Measurements from ENCODE around the gene GSK3B. TPM values are rescaled to one million over a fixed set of nuclear protein-coding genes. Genes with fewer than 3 reads are reported as not detected.
A peak's percentile ranks its signal among the peaks of the same experiment; 100 is the strongest.

Gene GSK3B
- polyA plus RNA-seq, 1 donor (not counting 4 experiments of a cell fraction or from before 2014, with no cell fraction given), result 73.3 TPM

- peaks cover 5% of the 10 kb centered on the region in 2 experiments for H3K36me3 ChIP-seq (ENCODE audit: control insufficient read depth in 2 of 2, extremely low read depth in 1 of 2, insufficient read depth in 2 of 2, low read length in 2 of 2)
- DNase-seq (ENCODE audit: low read depth, low spot score) (no peak), FAIRE-seq (no peak)
- no peak overlapping the region for H2AFZ ChIP-seq (ENCODE audit: control insufficient read depth, low read length)
- H3K9ac ChIP-seq (ENCODE audit: control insufficient read depth, extremely low read depth, insufficient read depth, low read length), result no peak overlapping the region
- dilution Hi-C loops (cut with MboI; ENCODE audit: extremely low pct_ligation_motif_present, low sequenced_read_pairs), result no loop called here
- no peaks in the 10 kb centered on the region for H3K4me1 ChIP-seq (ENCODE audit: control insufficient read depth, extremely low read depth, insufficient read depth, low read length)
- peaks cover 13% of the 10 kb centered on the region for H3K79me2 ChIP-seq (ENCODE audit: control insufficient read depth, insufficient read depth, low read length)
- H3K9me1 ChIP-seq (ENCODE audit: control insufficient read depth, extremely low read depth, insufficient read depth, low read length), result no peaks in the 10 kb centered on the region
- H3K9me3 ChIP-seq (ENCODE audit: control insufficient read depth, low read depth, low read length), result no peaks in the 10 kb centered on the region
- H3K4me2 ChIP-seq (ENCODE audit: control insufficient read depth, extremely low read depth, insufficient read depth, low read depth, low read length), result no peak overlapping the region
- H3K27me3 ChIP-seq (ENCODE audit: control insufficient read depth, extremely low read depth, insufficient read depth, low read length), result no peaks in the 10 kb centered on the region
- no peak overlapping the region for H3K27ac ChIP-seq (ENCODE audit: control insufficient read depth, insufficient read depth, low read length)
- no peaks in the 10 kb centered on the region for H4K20me1 ChIP-seq (ENCODE audit: control insufficient read depth, extremely low read depth, insufficient read depth, low read length)
- H3K4me3 ChIP-seq (ENCODE audit: control insufficient read depth in 2 of 3, extremely low read depth in 1 of 3, insufficient read depth in 2 of 3, low read depth in 1 of 3, low read length in 3 of 3), result no peak overlapping the region
- no peak for TF ChIP-seq EZH2 (IDR thresholded peaks at IDR 0.05; ENCODE audit: low read length)
- no peak for TF ChIP-seq CTCF (optimal IDR thresholded peaks at IDR 0.05 in 1 of 3, IDR thresholded peaks at IDR 0.05 in 1 of 3, conservative IDR thresholded peaks at IDR 0.05 in 1 of 3; ENCODE audit: extremely low read depth in 1 of 3, insufficient read depth in 2 of 3, low read length in 3 of 3)
Observed at GRCh38 chr3:119835556-119835955, 258.7 kb downstream of the GSK3B start.

GRCh38 chr3:119834754-119835370 is 259.4 kb downstream of the GSK3B start:
- no peaks in the 10 kb centered on the region for H3K27me3 ChIP-seq (ENCODE audit: control insufficient read depth, extremely low read depth, insufficient read depth, low read length)
- no peaks in the 10 kb centered on the region for H3K4me1 ChIP-seq (ENCODE audit: control insufficient read depth, extremely low read depth, insufficient read depth, low read length)
- H3K79me2 ChIP-seq (ENCODE audit: control insufficient read depth, insufficient read depth, low read length), result peaks cover 16% of the 10 kb centered on the region
- no peak overlapping the region for H3K9ac ChIP-seq (ENCODE audit: control insufficient read depth, extremely low read depth, insufficient read depth, low read length)
- no peaks in the 10 kb centered on the region for H3K9me1 ChIP-seq (ENCODE audit: control insufficient read depth, extremely low read depth, insufficient read depth, low read length)
- FAIRE-seq (peak; percentile 62), DNase-seq (ENCODE audit: low read depth, low spot score) (no peak)
- no peak overlapping the region for H3K4me2 ChIP-seq (ENCODE audit: control insufficient read depth, extremely low read depth, insufficient read depth, low read depth, low read length)
- TF ChIP-seq CTCF (optimal IDR thresholded peaks at IDR 0.05 in 1 of 3, IDR thresholded peaks at IDR 0.05 in 1 of 3, conservative IDR thresholded peaks at IDR 0.05 in 1 of 3; ENCODE audit: extremely low read depth in 1 of 3, insufficient read depth in 2 of 3, low read length in 3 of 3), result no peak
- H3K27ac ChIP-seq (ENCODE audit: control insufficient read depth, insufficient read depth, low read length), result no peak overlapping the region
- no peaks in the 10 kb centered on the region for H4K20me1 ChIP-seq (ENCODE audit: control insufficient read depth, extremely low read depth, insufficient read depth, low read length)
- no peak overlapping the region for H2AFZ ChIP-seq (ENCODE audit: control insufficient read depth, low read length)
- dilution Hi-C loops (cut with MboI; ENCODE audit: extremely low pct_ligation_motif_present, low sequenced_read_pairs), result no loop called here
- no peak overlapping the region for H3K4me3 ChIP-seq (ENCODE audit: control insufficient read depth in 2 of 3, extremely low read depth in 1 of 3, insufficient read depth in 2 of 3, low read depth in 1 of 3, low read length in 3 of 3)
- H3K36me3 ChIP-seq (ENCODE audit: control insufficient read depth in 2 of 2, extremely low read depth in 1 of 2, insufficient read depth in 2 of 2, low read length in 2 of 2), result peaks cover 5% of the 10 kb centered on the region in 2 experiments
- no peaks in the 10 kb centered on the region for H3K9me3 ChIP-seq (ENCODE audit: control insufficient read depth, low read depth, low read length)
